Gastrocnemius medialis (tissue), 4 donors: ENCODE data around the gene RUNX1. TPM values are rescaled to one million over a fixed set of nuclear protein-coding genes. Genes with fewer than 3 reads are reported as not detected.

Experiments
- ATAC-seq, 2 donors: fragments of 150-250 bp; one replicate each; pipeline ENCODE4 v1.9.1; 2016
- DNase-seq, 2 donors: peaks; one replicate each; pipeline ENCODE4 v3.0.0-alpha.2; 2019
- H3K27ac ChIP-seq, 4 donors: fragments of 200-600 bp; sonication (generic); 1 replicate in 1 of 4; 2 replicates in 3 of 4; pipeline ENCODE4 v1.5.1; 2016 to 2018; ENCODE audit warnings: mild to moderate bottlenecking in 2 of 4, moderate library complexity in 1 of 4
- H3K27me3 ChIP-seq, 3 donors: fragments of 200-600 bp; sonication (generic) in 2 of 3; 1 replicate in 1 of 3; 2 replicates in 2 of 3; pipeline versions ENCODE4 v1.5.1 to v1.6.0; 2016 to 2019; ENCODE audit warnings: mild to moderate bottlenecking in 1 of 3, moderate library complexity in 1 of 3
- H3K36me3 ChIP-seq, 2 donors: fragments of 200-600 bp; sonication (generic) in 1 of 2; one replicate each; pipeline ENCODE4 v1.5.1; 2017 to 2018
- H3K4me1 ChIP-seq, 2 donors: fragments of 200-600 bp; sonication (generic) in 1 of 2; one replicate each; pipeline ENCODE4 v1.5.1; 2016 to 2017; ENCODE audit warnings: mild to moderate bottlenecking in 2 of 2
- H3K4me3 ChIP-seq, 4 donors: fragments of 200-600 bp; sonication (generic) in 3 of 4; 1 replicate in 1 of 4; 2 replicates in 3 of 4; pipeline ENCODE4 v1.5.1; 2016 to 2019; ENCODE audit warnings: mild to moderate bottlenecking in 2 of 4
- H3K9me3 ChIP-seq, 3 donors: fragments of 200-600 bp; sonication (generic) in 2 of 3; 1 replicate in 1 of 3; 2 replicates in 2 of 3; pipeline ENCODE4 v1.5.1; 2016 to 2019
- CTCF ChIP-seq, 5 experiments: fragments of 450-650 bp in 3 of 5; fragments of 200-600 bp in 2 of 5; sonication (generic) in 2 of 5; IDR thresholded peaks in 4 of 5; conservative IDR thresholded peaks in 1 of 5; 1 replicate in 4 of 5; 2 replicates in 1 of 5; pipeline ENCODE4 v1.5.1; 2016 to 2019; ENCODE audit warnings: antibody characterized with exemption in 5 of 5, mild to moderate bottlenecking in 3 of 5, moderate library complexity in 3 of 5
- POLR2A ChIP-seq, 2 donors: fragments of 450-650 bp; IDR thresholded peaks; one replicate each; pipeline ENCODE4 v1.6.1; 2017; ENCODE audit warnings: antibody characterized with exemption in 2 of 2, mild to moderate bottlenecking in 2 of 2, moderate library complexity in 2 of 2
- in situ Hi-C, 4 donors: fragments of 200-750 bp; cut with MboI; loops; one replicate each; pipeline versions ENCODE4 v1.15.0 to v1.8.0; 2017; ENCODE audit warnings: low sequenced_read_pairs in 4 of 4
- intact Hi-C: fragments of 100-400 bp; cut with DNase I; formaldehyde crosslinking; loops from one replicate; pipeline ENCODE4 v1.15.1; 2023; ENCODE audit warnings: low total_unique reads
- total RNA-seq, 4 donors: library from RNA; depleted of rRNA; stranded (reverse); fragments of >200 nt; gene quantifications; one replicate each; pipeline versions ENCODE4 v1.1.0 to v1.2.3, GENCODE V29; 2016

The RUNX1 gene
- total RNA-seq, 4 donors from 2014 or later, result 8.0 to 20.9 (median 10.6) TPM

- TF ChIP-seq POLR2A (IDR thresholded peaks at IDR 0.05) (no peak), CTCF (IDR thresholded peaks at IDR 0.05 in 4 of 5, conservative IDR thresholded peaks at IDR 0.05 in 1 of 5) (no peak)
- Histone ChIP-seq H3K27ac (no peak overlapping the region), H3K4me3 (no peak overlapping the region), H3K4me1 (no peaks in the 10 kb centered on the region), H3K36me3 (no peaks in the 10 kb centered on the region), H3K9me3 (no peaks in the 10 kb centered on the region), H3K27me3 (no peaks in the 10 kb centered on the region)
- in situ Hi-C loops (loop anchor here in 3 of 4 donors (10.0 to 25.0 kb wide), 3 partner anchors 205 to 345 kb away; no protein-coding TSS in a partner anchor), intact Hi-C loops (loop anchor here (10.0 kb wide), 1 partner anchor 305 kb away; no protein-coding TSS in a partner anchor)
- DNase-seq (no peak), ATAC-seq (no peak)
Measured at GRCh38 chr21:35059742-35060141, 10.6 kb upstream of the RUNX1 start.

GRCh38 chr21:35058058-35058457 is 9.0 kb upstream of the RUNX1 start:
- TF ChIP-seq CTCF (IDR thresholded peaks at IDR 0.05 in 4 of 5, conservative IDR thresholded peaks at IDR 0.05 in 1 of 5), result no peak
- TF ChIP-seq POLR2A (IDR thresholded peaks at IDR 0.05), result no peak
- no peaks in the 10 kb centered on the region for H3K9me3 ChIP-seq
- H3K4me1 ChIP-seq, result peaks cover 11 to 15% of the 10 kb centered on the region in 2 donors
- no peak for ATAC-seq
- no peaks in the 10 kb centered on the region for H3K27me3 ChIP-seq
- in situ Hi-C loops (loop anchor here in 3 of 4 donors (10.0 to 25.0 kb wide), 3 partner anchors 207 to 347 kb away; no protein-coding TSS in a partner anchor), intact Hi-C loops (loop anchor here (10.0 kb wide), 1 partner anchor 307 kb away; no protein-coding TSS in a partner anchor)
- no peak for DNase-seq
- H3K27ac ChIP-seq, result no peak overlapping the region
- H3K36me3 ChIP-seq, result no peaks in the 10 kb centered on the region
- no peak overlapping the region for H3K4me3 ChIP-seq

- no peak for TF ChIP-seq POLR2A (IDR thresholded peaks at IDR 0.05)
- TF ChIP-seq CTCF (IDR thresholded peaks at IDR 0.05 in 4 of 5, conservative IDR thresholded peaks at IDR 0.05 in 1 of 5), result no peak
- no peak overlapping the region for H3K27ac ChIP-seq
- H3K36me3 ChIP-seq, result no peaks in the 10 kb centered on the region
- no peaks in the 10 kb centered on the region for H3K9me3 ChIP-seq
- no peak overlapping the region for H3K4me3 ChIP-seq
- intact Hi-C loops, result loop anchor here (10.0 kb wide), 1 partner anchor 307 kb away; no protein-coding TSS in a partner anchor
- H3K27me3 ChIP-seq, result no peaks in the 10 kb centered on the region
- no peak for ATAC-seq
- DNase-seq, result no peak
- in situ Hi-C loops, result loop anchor here in 3 of 4 donors (10.0 to 25.0 kb wide), 3 partner anchors 207 to 347 kb away; no protein-coding TSS in a partner anchor
- H3K4me1 ChIP-seq, result peaks cover 15 to 17% of the 10 kb centered on the region in 2 donors
Measured at GRCh38 chr21:35057428-35057827, 8.3 kb upstream of the RUNX1 start.

DNA sequence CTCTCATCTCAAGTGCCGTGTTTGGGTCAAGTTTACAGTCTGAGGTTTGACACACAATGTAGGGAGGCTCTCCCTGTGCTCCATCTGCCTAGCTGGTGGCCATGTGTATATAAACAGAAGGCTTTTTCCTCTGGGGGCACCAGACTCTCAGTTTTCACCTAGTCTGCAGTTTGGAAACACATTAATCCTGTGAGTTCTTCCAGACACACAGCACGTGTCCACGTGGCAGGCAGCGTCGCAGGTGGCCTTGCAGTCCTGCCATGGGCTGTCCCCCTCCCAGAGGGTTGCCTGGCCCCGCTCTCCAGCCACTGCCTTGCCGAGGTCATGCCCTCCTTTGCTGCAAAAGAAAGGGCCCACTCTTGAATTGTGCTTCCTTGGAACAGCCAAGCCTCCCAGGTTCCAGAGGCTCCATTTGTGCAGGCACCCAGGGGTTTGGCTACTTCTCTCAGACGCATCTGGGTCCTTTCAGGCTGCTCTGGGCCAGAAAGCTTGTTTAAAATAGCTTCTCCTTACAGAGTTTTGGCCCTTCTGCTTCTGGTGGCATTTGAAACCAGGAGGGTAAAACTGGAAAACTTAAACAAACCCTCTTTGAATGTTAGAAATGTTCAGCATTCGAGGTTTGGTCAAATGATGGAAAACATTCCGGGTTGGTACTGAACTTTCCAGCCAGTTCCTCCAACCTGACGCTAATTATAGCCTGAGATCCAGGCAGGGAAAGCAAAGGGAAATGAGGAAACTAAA is 4.4 kb upstream of the RUNX1 start:
- H3K4me3 ChIP-seq, result no peak overlapping the region
- peak overlapping the region; percentile 40 to 65 (median 53) for H3K27ac ChIP-seq

More for the DNA sequence above, 4.4 kb upstream of the RUNX1 start:
- ATAC-seq, result no peak
- intact Hi-C loops, result loop anchor here (5.0 to 10.0 kb wide), 3 partner anchors 149 to 874 kb away; no protein-coding TSS in a partner anchor
- no peak for TF ChIP-seq CTCF (IDR thresholded peaks at IDR 0.05 in 4 of 5, conservative IDR thresholded peaks at IDR 0.05 in 1 of 5)
- H3K4me1 ChIP-seq, result peaks cover 47% of the 10 kb centered on the region in 2 donors
- H3K36me3 ChIP-seq, result no peaks in the 10 kb centered on the region
- no peaks in the 10 kb centered on the region for H3K27me3 ChIP-seq
- DNase-seq, result peak in 1 of 2 donors; percentile 32
- in situ Hi-C loops, result loop anchor here in 3 of 4 donors (10.0 to 25.0 kb wide), 3 partner anchors 211 to 351 kb away; no protein-coding TSS in a partner anchor
- H3K9me3 ChIP-seq, result no peaks in the 10 kb centered on the region
